Stomach smooth muscle (tissue), 2 donors: ENCODE results near the gene KRTAP10-5.
"Not testable (repeated sequence)": the region's sequence is repeated elsewhere in the genome, so short reads cannot be mapped to it uniquely, and the experiment has no call there.

Source experiments
- H3K27ac ChIP-seq: one replicate; pipeline ENCODE4 v1.7.0; 2013; ENCODE audit warnings: mild to moderate bottlenecking, low read length, inconsistent platforms
- H3K27me3 ChIP-seq, 2 donors: one replicate each; pipeline ENCODE4 v1.7.0; 2013; ENCODE audit warnings: low read length in 2 of 2; ENCODE audit not compliant: insufficient read depth in 2 of 2, control insufficient read depth in 1 of 2
- H3K36me3 ChIP-seq, 2 donors: one replicate each; pipeline ENCODE4 v1.7.0; 2013; ENCODE audit warnings: low read length in 2 of 2; ENCODE audit not compliant: control insufficient read depth in 2 of 2, insufficient read depth in 2 of 2
- H3K4me1 ChIP-seq: one replicate; pipeline ENCODE4 v1.7.0; 2013; ENCODE audit warnings: low read length; ENCODE audit not compliant: control insufficient read depth, insufficient read depth
- H3K4me3 ChIP-seq, 2 donors: one replicate each; pipeline ENCODE4 v1.7.0; 2013; ENCODE audit warnings: low read length in 2 of 2
- H3K9ac ChIP-seq, 2 donors: one replicate each; pipeline ENCODE4 v1.7.0; 2013; ENCODE audit warnings: low read length in 2 of 2, mild to moderate bottlenecking in 1 of 2
- H3K9me3 ChIP-seq, 2 donors: one replicate each; pipeline ENCODE4 v1.7.0; 2013; ENCODE audit warnings: low read length in 2 of 2; ENCODE audit not compliant: control insufficient read depth in 2 of 2
- donor health status: healthy.
- donor health status: Pancreatic carcinoma.

The KRTAP10-5 gene, protein sequence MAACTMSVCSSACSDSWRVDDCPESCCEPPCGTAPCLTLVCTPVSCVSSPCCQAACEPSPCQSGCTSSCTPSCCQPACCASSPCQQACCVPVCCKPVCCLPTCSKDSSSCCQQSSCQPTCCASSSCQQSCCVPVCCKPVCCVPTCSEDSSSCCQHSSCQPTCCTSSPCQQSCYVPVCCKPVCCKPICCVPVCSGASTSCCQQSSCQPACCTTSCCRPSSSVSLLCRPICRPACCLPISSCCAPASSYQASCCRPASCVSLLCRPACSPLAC

DNA sequence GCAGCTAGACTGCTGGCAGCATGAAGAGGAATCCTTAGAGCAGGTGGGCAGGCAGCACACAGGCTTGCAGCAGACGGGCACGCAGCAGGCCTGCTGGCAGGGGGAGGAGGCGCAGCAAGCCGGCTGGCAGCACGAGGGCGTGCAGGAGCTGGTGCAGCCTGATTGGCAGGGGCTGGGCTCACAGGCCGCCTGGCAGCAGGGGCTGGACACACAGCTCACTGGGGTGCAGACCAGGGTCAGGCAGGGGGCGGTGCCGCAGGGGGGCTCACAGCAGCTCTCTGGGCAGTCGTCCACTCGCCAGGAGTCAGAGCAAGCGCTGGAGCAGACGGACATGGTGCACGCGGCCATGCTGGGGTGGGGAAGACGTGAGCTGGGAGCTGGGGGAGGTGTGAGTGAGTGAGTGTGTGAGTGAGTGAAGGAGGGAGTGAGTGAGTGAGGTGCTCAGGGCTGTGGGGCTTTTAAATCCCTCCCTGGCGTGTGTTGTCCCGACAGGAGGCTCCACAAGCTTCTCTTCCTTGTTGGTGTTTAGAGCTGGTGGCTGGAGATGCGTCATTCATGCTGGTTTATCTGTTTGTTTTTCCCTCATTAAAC lies at the start of gene KRTAP10-5:
TSS of gene KRTAP10-5 (minus strand) at position 374 of the 591 bp plus-strand sequence. CDS start at position 348, 26 bp downstream.
- peaks cover 3 to 23% of the 10 kb centered on the region in 2 donors for H3K9me3 ChIP-seq
- not testable (repeated sequence) for H3K36me3 ChIP-seq, H3K4me1 ChIP-seq, H3K4me3 ChIP-seq, H3K27ac ChIP-seq, H3K9ac ChIP-seq, H3K27me3 ChIP-seq

DNA sequence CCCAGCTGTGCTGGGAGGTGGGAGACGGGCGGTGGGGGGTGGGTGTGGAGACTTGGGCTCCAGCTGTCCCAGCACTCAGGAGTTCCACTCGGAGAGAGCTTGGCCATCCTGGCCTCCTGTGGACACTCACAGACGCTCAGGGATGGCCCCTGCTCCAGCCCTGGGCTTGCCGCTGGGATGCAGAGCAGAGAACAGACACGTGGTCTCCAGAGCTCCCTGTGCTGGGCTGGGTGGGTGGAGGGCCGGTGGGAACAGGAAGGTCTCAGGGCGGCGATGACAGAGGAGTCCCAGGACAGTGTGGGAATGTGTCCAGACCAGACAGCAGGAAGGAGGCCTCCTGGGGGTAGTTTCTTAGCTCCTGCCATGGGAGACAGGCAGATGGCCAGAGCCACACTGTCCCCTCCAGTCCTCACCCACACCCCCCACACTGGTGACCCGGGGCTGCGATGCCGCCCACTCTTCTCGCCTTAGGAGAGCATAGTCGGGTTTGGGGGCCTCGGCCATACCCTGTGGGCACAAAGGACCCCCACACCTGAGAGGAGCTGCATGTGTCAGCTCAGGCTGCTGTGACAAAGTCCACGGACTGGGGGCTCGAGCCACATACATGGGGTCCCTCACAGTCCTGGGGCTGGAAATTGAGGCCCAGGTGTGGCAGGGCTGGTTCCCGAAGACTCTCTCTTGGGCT lies 48.4 kb upstream of the KRTAP10-5 start:
- no peaks in the 10 kb centered on the region for H3K36me3 ChIP-seq
- peaks cover 7 to 18% of the 10 kb centered on the region in 2 donors for H3K27me3 ChIP-seq
- H3K9ac ChIP-seq: no peak overlapping the region
- H3K27ac ChIP-seq: no peak overlapping the region
- no peaks in the 10 kb centered on the region for H3K4me1 ChIP-seq
- H3K9me3 ChIP-seq: peaks cover 4 to 12% of the 10 kb centered on the region in 2 donors
- no peak overlapping the region for H3K4me3 ChIP-seq

DNA sequence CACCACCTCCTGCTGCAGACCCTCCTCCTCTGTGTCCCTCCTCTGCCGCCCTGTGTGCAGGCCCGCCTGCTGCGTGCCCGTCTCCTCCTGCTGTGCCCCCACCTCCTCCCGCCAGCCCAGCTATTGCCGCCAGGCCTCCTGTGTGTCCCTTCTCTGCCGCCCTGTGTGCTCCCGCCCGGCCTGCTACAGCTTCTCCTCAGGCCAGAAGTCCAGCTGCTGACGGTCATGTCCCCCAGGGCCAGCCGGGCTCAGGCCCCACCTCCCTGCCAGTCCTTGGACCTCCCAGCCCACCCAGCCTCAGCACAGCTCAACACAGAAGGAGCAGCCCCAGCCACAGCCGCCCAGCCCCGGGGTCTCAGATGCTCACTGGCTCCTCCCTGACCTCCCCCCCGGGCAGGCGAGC lies 47.4 kb upstream of the KRTAP10-5 start:
- H3K9ac ChIP-seq, H3K27ac ChIP-seq, H3K36me3 ChIP-seq, H3K4me3 ChIP-seq, H3K4me1 ChIP-seq: not testable (repeated sequence)
- Histone ChIP-seq H3K27me3 (peaks cover 7 to 18% of the 10 kb centered on the region in 2 donors), H3K9me3 (peaks cover 7 to 12% of the 10 kb centered on the region in 2 donors)

DNA sequence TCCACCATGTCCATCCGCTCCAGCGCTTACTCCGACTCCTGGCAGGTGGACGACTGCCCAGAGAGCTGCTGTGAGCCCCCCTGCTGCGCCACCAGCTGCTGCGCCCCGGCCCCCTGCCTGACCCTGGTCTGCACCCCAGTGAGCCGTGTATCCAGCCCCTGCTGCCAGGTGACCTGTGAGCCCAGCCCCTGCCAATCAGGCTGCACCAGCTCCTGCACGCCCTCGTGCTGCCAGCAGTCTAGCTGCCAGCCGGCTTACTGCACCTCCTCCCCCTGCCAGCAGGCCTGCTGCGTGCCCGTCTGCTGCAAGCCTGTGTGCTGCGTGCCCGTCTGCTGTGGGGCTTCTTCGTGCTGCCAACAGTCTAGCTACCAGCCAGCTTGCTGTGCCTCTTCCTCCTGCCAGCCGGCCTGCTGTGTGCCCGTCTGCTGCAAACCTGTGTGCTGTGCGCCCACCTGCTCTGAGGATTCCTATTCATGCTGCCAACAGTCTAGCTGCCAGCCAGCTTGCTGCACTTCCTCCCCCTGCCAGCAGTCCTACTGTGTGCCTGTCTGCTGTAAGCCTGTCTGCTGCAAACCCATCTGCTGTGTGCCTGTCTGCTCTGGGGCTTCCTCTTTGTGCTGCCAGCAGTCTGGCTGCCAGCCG lies 46.9 kb upstream of the KRTAP10-5 start:
- not testable (repeated sequence) for H3K36me3 ChIP-seq, H3K27ac ChIP-seq, H3K4me1 ChIP-seq, H3K4me3 ChIP-seq, H3K9ac ChIP-seq
- peaks cover 5 to 17% of the 10 kb centered on the region in 2 donors for H3K9me3 ChIP-seq
- peaks cover 7 to 18% of the 10 kb centered on the region in 2 donors for H3K27me3 ChIP-seq

DNA sequence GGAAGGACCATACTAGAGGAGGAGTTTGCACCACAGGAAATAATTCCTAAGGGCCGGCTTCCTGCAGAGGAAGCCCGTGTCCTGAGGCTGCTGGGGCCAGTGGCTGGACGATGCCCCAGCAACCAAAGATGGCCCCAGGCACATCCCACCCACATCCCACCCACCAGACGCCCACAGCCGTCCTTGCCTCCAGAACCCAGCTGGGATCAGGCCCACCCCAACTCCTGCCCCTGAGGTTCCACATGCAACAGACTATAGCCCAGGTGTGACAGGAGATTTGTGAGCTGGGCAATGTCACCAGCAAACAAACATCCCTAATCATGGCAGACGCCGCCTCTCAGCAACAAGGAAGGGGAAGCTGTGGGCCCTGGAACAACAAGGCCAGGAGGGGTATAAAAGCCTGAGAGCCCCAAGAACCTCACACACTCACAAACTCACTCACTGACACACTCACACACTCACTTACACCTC lies 46.3 kb upstream of the KRTAP10-5 start, which contains the start of gene KRTAP10-9:
TSS of gene KRTAP10-9 (plus strand) at position 421 of the 471 bp plus-strand sequence. CDS start 79 bp downstream, outside the sequence.
- Histone ChIP-seq H3K27me3 (peaks cover 7 to 18% of the 10 kb centered on the region in 2 donors), H3K9ac (no peak within 1 kb of the TSS), H3K4me3 (no peak within 1 kb of the TSS)

DNA sequence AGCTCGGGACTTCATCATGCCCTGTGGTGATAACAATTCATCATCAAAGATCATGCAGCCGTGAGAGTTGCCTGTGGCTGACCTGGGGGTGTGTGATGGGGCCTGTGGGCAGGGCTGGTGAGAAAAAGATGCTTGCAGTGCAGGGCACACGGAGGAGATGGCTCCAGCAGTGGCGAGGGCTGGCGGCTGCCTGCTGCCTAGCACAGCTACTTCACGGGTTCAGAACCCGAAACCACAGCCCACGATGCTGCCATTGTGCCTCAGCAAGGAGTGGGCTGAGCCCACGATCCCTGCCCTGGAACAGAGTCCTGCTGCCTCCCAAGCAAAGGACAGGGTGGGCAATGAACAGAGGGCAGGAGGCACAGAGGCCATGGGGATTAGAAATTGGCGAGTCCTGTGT lies 45.9 kb upstream of the KRTAP10-5 start:
- no peaks in the 10 kb centered on the region for H3K4me1 ChIP-seq
- peaks cover 5 to 24% of the 10 kb centered on the region in 2 donors for H3K9me3 ChIP-seq
- H3K36me3 ChIP-seq: no peaks in the 10 kb centered on the region
- H3K27me3 ChIP-seq: peaks cover 7 to 18% of the 10 kb centered on the region in 2 donors
- H3K9ac ChIP-seq: no peak overlapping the region
- H3K4me3 ChIP-seq: no peak overlapping the region
- no peak overlapping the region for H3K27ac ChIP-seq

More for the DNA sequence above, 46.3 kb upstream of the KRTAP10-5 start, which contains the start of gene KRTAP10-9:
- Histone ChIP-seq H3K27ac (no peak within 1 kb of the TSS), H3K36me3 (no peaks in the 10 kb centered on the region), H3K4me1 (no peaks in the 10 kb centered on the region), H3K9me3 (peaks cover 5 to 23% of the 10 kb centered on the region in 2 donors)

DNA sequence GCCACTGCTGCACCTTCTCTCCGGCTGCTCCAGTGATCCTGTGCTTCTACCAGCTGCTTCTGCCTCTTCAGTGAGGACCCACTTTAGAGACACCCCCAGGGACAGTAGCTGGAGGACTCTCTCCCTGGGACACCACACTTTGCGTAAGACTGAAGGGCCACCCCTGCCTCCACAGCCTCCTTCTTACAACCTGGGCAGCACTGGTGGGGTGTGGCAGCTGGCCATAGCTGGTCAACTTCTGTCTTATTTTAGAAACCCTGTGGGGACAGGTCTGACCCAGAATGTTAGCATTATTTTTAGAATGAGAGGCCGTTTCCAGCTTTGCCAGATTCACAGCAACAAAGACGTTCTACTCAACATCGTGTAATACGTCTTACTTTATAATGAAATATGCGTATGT lies 45.4 kb upstream of the KRTAP10-5 start:
- H3K4me1 ChIP-seq: no peaks in the 10 kb centered on the region
- no peak overlapping the region for H3K4me3 ChIP-seq
- H3K36me3 ChIP-seq: no peaks in the 10 kb centered on the region
- peaks cover 7 to 18% of the 10 kb centered on the region in 2 donors for H3K27me3 ChIP-seq
- H3K9ac ChIP-seq: no peak overlapping the region
- H3K27ac ChIP-seq: no peak overlapping the region
- H3K9me3 ChIP-seq: peaks cover 5 to 21% of the 10 kb centered on the region in 2 donors

DNA sequence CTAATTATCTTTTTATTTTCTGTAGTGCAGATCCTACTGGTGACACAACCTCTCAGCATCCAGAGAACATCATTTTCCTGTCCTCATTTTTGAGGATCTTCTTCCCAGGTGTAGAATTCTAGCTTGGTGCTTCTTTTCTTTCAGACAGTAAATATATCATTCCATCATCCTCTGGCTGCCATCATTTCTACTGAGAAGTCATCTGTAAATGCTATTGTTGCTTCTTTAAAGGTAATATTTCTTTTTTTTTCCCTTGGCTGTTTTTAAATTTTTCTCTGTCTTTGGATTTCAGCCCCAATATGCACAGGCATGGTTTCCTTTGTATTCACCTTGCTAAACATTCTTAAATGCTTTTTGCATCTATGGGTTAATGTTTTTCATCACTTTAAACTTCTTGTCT lies 43.2 kb upstream of the KRTAP10-5 start:
- Histone ChIP-seq H3K9ac (no peak overlapping the region), H3K9me3 (peaks cover 13 to 21% of the 10 kb centered on the region in 2 donors), H3K36me3 (no peaks in the 10 kb centered on the region)

DNA sequence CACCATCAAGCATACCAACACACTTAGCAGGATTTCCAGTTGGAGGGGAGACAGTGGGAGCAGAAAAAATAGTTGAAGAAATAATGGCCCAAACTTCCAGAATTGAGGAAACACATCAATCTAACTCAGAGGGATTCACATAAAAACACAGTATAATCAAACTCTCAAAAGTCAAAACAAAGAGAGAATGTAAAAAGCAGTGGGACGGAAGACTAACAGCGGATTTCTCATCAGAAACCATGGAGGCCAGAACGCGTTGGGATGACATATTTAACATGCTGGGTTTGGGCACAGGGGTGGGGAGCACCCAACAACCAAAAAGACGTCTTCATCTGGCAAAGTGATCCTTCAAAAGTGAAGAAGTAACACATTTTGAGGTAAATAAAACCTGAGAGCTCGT lies 39.5 kb upstream of the KRTAP10-5 start:
- Histone ChIP-seq H3K9me3 (peaks cover 13 to 19% of the 10 kb centered on the region in 2 donors), H3K4me1 (no peaks in the 10 kb centered on the region), H3K36me3 (no peaks in the 10 kb centered on the region), H3K4me3 (no peak overlapping the region), H3K27ac (no peak overlapping the region), H3K27me3 (peaks cover 0 to 2% of the 10 kb centered on the region in 2 donors), H3K9ac (no peak overlapping the region)

More for the DNA sequence above, 43.2 kb upstream of the KRTAP10-5 start:
- Histone ChIP-seq H3K4me3 (no peak overlapping the region), H3K27ac (no peak overlapping the region), H3K4me1 (no peaks in the 10 kb centered on the region), H3K27me3 (peaks cover 6 to 12% of the 10 kb centered on the region in 2 donors)

DNA sequence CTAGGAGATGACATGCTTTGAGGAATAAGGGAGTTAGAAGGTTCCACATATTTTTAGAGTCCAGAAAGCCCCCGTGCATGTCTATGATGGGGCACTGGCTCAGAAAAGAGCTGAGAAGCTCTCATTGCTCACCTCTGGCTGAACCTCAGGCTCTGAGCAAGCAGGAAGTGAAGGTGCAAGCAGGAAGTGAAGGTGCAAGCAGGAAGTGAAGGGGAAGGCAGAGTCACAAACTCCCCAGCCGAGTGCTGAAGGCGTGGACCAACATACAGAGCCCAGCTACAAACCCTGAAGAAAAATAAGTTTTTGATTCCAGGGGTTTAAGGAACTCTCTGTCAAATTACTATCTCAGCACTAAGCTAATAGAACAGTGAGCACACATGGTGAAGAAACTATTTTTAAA lies 38.5 kb upstream of the KRTAP10-5 start:
- H3K4me1 ChIP-seq: no peaks in the 10 kb centered on the region
- H3K27ac ChIP-seq: no peak overlapping the region
- H3K4me3 ChIP-seq: no peak overlapping the region

More for the DNA sequence above, 38.5 kb upstream of the KRTAP10-5 start:
- peaks cover 2 to 8% of the 10 kb centered on the region in 2 donors for H3K27me3 ChIP-seq
- H3K36me3 ChIP-seq: no peaks in the 10 kb centered on the region
- no peak overlapping the region for H3K9ac ChIP-seq
- H3K9me3 ChIP-seq: peaks cover 13 to 14% of the 10 kb centered on the region in 2 donors
